GM21825 (cell line): ENCODE data around the gene PIEZO2.
"Not testable (repeated sequence)": the region's sequence is repeated elsewhere in the genome, so short reads cannot be mapped to it uniquely, and the experiment has no call there.

Experiments used
- ATAC-seq: cut with Tn5 transposase; IDR thresholded peaks from one replicate; pipeline ENCODE4 v1.9.1; 2021; ENCODE audit warnings: mild to moderate bottlenecking, moderate library complexity; ENCODE audit not compliant: unreplicated experiment

PIEZO2 gene

GRCh38 chr18:10850840-10851239 lies 298.5 kb downstream of the PIEZO2 start:
- ATAC-seq: no peak

DNA sequence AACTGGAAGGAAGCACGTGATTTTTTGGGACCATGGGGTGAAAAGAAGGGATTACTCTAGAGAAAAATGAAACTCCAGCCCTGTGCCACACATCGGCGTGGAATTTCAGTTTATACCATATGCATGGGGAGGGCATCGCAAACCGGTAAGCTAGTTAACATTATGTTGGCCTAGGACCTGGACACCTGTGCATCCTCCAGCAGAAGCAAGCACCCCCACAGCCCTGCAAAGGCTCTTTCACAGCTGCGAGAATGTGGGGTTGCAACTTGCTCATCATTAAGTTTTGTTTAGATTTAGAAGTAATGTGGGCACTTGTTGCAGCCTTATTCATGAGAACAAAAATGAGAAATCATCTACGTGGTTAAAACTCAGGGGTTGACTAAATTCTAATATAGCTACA lies 299.2 kb downstream of the PIEZO2 start:
- ATAC-seq: no peak

GRCh38 chr18:10847907-10848306 lies 301.5 kb downstream of the PIEZO2 start:
- ATAC-seq: no peak

- no peak for ATAC-seq
Measured at GRCh38 chr18:10847408-10847790, 302.0 kb downstream of the PIEZO2 start.

GRCh38 chr18:10846657-10847407 lies 302.5 kb downstream of the PIEZO2 start:
- ATAC-seq: no peak

DNA sequence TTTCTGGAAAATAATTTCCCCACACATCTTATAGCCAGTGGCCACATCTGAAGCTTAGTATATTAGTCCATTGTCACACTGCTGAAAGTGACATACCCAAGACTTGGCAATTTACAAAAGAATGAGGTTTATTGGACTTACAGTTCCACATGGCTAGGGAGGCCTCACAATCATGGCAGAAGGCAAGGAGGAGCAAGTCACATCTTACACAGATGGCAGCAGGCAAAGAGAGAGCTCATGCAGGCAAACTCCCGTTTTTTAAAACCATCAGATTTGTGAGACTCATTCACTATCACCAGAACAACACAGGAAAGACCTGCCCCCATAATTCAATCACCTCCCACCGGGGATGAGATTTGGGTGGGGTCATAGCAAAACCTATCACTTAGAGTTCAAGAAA lies 303.3 kb downstream of the PIEZO2 start:
- not testable (repeated sequence) for ATAC-seq

DNA sequence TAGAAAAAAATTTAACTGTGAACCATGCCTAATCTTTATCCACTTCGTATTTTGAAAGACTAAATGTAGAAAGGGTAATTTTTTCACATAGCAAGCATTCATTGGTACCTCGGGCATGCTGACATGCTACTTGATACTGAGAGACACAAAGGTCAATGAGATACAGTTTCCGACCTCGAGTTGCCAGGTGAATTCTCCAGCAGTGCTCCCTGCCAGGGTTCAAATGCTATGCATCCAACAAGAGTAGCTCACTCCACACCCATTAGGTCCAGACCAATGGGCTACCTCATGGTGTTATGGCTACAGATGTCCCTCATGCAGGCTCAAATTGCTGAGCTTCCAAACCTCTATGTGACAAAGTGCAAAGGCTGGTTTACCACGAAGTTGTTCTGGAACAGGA lies 305.8 kb downstream of the PIEZO2 start:
- ATAC-seq: no peak

DNA sequence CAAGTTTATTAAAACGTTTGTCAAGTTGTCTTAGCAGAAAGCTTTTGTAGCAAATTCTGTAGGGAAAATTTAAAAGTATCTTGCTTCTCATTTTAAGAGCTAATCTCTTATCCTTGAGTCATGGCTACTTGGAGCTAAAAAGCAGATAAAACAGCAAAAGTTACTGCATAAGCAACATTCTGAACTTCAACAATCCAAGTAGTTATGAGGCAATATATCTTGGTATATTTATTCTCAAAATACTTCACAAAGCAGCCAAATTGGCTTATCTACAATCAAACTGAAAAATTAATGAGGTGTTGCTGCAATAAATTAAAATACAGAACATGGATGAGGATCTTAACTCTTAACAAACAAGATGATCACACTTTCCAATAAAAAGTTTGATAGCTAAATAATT lies 306.5 kb downstream of the PIEZO2 start:
- ATAC-seq: no peak

DNA sequence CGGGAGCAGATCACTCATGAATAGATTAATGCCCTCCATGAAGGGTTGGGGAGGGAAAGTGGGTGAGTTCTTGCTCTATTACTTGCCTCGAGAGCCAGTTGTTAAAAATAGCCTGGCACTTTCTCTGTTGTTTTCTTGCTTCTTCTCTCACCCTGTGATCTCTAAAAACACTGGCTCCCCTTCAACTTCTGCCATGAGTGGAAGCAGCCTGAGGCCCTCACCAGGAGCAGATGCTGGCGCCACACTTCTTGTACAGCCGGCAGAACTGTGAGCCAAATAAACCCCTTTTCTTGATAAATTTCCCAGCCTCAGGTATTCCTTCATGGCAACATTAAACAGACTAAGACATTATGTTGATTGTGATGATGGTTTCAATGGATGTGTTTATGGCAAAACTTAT lies 307.0 kb downstream of the PIEZO2 start:
- no peak for ATAC-seq

DNA sequence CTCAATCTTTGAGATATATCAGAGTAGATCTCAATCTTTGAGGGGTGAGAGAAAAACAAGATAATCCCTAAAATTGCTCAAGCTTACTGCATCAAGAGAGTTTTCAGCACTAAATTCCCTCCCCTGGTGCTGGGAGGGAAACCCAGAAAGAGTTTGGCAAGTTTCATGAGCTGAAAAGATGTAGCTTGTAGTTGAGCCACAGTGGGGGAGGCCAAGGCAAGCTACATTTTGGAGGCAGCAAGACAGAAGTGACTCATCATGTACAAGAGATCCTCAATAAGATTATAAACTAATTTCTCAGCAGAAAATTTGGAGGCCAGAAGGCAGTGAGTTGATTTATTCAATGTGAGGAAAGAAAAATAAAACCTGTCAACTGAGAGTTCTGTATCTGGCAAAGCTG lies 308.2 kb downstream of the PIEZO2 start:
- no peak for ATAC-seq

- no peak for ATAC-seq
Measured at GRCh38 chr18:10840743-10841142, 308.6 kb downstream of the PIEZO2 start.

DNA sequence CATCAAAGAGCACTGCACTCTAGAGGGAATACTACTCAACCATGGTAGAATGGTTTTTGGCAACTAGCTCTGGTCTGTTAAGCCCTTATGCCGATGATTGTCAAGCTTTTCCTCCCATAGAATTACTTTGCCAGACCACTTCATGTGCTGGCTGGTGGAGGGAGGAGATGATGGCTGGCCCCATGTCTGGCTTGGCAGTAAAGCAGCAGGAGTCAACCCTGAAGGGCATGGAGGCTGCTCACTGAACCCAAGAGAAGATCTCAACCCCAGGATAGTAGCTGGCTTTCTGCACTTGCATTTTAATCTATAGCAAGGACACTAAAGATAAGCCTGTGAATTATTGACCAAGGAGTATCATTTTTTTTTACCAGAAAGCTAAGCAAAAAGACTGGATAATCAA lies 309.9 kb downstream of the PIEZO2 start:
- ATAC-seq: no peak

DNA sequence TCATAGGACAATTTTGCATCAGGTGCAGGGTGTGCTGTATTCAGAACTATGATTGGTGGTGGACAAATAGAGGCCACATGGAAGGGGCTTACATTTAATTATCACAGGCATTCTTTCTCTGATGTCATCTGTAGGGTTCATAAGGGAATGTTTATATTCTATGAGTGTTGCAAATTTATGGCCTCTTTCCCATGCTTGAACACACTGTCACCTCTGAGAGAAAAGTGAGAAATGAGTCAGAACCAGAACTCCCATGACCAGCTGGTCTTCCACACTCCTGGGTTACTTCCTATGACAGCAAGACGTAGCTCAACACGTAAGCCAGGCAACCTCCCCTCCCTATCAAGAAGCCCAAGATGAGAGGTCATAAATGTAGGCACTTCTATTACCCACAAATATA lies 310.8 kb downstream of the PIEZO2 start:
- ATAC-seq: no peak

DNA sequence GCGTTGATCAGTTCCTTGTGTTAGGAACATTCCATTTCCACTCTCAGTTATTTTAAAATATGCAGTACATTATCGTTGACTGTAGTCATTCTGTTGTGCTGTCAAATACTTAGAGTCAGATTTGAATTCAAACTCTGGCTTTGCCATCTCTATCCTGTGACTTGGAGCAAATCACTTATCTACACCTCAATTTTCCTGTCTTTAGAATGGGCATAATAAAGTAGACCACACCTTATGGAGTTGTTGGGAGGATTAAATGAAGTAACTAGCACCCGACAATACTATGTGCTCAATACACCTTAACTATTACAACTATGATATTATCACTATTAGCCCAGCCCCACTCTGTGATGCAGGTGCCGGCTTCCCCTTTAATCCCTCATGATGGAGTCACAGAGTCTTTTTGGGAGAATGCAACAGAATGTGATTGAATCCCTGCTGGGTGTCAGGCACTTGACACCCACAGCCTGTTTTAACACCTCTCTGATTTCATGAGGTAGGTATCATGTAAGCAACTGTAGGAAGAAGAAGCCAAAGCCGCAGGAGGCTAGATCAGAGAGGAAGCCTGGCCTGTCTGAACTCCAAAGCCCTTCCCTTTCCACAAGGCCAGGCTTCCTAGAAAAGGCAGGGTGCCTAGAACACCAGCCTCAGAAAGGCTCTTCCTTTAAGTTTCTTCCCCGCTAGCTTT lies 315.1 kb downstream of the PIEZO2 start:
- no peak for ATAC-seq

GRCh38 chr18:10833656-10834055 lies 315.7 kb downstream of the PIEZO2 start:
- ATAC-seq: no peak

GRCh38 chr18:10826400-10826799 lies 323.0 kb downstream of the PIEZO2 start:
- ATAC-seq: no peak

GRCh38 chr18:10822456-10822855 lies 326.9 kb downstream of the PIEZO2 start:
- ATAC-seq: no peak

GRCh38 chr18:10820681-10821080 lies 328.7 kb downstream of the PIEZO2 start:
- no peak for ATAC-seq

DNA sequence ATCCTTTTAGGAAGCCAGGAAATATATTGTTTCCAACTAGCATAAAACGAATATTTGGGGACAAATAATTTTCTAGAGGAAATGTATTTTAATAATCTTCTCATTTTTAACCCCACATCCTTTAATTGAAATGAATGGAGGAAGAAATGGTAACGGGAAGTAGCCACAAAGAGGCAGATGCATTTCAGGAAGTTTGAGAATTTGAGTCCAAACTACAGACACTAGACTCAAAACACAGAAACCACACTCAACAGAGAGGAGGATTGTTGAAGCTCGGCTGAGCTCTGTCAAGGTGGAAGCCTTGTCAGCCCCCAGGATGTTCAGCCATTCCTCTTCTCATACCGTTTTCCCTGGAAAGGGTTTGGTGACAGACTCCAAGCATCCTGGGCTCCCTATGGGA lies 335.0 kb downstream of the PIEZO2 start:
- ATAC-seq: no peak

DNA sequence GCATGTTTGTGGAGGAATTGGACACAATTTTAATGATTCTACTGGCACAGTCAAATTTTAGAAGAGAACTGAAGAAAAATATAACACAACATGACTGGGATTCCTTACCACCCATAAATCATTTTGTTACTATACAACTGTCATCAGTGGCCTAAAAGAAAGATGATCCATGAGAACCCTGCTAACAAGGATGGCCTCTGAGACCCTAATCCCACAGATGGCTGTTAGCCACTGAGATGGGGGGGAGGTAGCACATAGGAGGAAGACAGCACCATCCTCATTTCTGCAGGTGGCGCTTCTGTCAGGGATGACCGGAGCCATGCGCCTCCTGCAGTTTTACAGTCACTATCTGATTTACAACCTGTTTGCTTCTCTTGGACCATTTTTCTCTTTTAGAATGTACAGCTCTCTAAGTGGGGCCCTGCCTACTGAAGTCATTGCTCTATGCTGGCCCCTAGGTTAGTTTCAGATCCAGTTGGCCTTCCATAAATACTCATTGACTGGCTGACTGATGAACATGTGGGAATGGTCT lies 343.7 kb downstream of the PIEZO2 start:
- no peak for ATAC-seq

GRCh38 chr18:10804126-10804525 lies 345.2 kb downstream of the PIEZO2 start:
- no peak for ATAC-seq
